Measurements from ENCODE around the gene EXT2.

EXT2 gene

DNA sequence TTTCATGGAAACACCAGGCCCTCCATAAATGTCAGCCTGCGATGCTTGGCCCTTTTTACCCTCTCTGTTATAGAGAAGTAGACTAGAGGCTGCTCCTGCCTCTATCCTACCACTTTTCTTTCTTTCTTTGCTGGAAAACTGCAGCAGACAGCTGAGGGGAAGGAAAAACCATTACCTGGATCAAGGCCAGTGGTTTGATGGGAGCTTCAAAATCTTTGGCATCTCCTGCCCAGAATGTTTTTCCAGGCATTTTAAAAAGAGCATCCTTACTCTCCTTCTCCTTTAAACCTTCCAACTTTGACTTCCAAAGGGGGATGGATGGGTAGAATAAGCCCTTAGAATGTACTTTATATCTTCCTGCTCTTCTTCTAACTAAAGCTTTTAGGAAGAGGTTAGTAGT, 44.9 kb downstream of the EXT2 start:
- in situ Hi-C loops (cut with MboI; ENCODE audit: low pct_unique_long_range_greater_than_20kb, low sequenced_read_pairs, unreplicated experiment) = no loop called here
- no peak for TF ChIP-seq CTCF (IDR thresholded peaks at IDR 0.05; ENCODE audit: extremely low read depth, insufficient read depth, missing control alignments)
- no peak for DNase-seq (ENCODE audit: low spot score)

DNA sequence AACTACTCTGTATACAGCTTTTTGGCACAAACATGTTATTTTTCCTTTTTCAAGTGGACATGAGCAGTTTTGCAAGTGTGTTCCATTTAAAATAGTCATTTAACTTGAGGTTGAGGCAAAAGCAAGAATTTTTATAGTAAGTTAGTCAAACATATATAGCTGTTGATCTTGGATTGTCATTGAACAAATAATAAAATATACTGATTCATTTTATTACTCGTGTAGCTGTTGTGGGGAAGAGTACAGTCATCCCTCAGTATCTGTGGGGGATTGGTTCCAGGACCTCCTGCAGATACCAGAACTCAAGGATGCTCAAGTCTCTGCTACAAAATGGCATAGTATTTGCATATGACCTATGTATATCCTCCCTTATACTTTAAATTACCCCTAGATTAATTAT, 45.3 kb downstream of the EXT2 start:
- DNase-seq (ENCODE audit: low spot score) = no peak
- TF ChIP-seq CTCF (IDR thresholded peaks at IDR 0.05; ENCODE audit: extremely low read depth, insufficient read depth, missing control alignments) = no peak
- in situ Hi-C loops (cut with MboI; ENCODE audit: low pct_unique_long_range_greater_than_20kb, low sequenced_read_pairs, unreplicated experiment) = no loop called here

- in situ Hi-C loops (cut with MboI; ENCODE audit: low pct_unique_long_range_greater_than_20kb, low sequenced_read_pairs, unreplicated experiment) = no loop called here
These were observed 48.8 kb downstream of the EXT2 start for GRCh38 chr11:44143987-44144909.

GRCh38 chr11:44145011-44145775, 49.7 kb downstream of the EXT2 start:
- TF ChIP-seq CTCF (IDR thresholded peaks at IDR 0.05; ENCODE audit: extremely low read depth, insufficient read depth, missing control alignments) = no peak
- in situ Hi-C loops (cut with MboI; ENCODE audit: low pct_unique_long_range_greater_than_20kb, low sequenced_read_pairs, unreplicated experiment) = no loop called here
- no peak for DNase-seq (ENCODE audit: low spot score)

More at GRCh38 chr11:44143987-44144909, 48.8 kb downstream of the EXT2 start:
- DNase-seq (ENCODE audit: low spot score) = no peak
- no peak for TF ChIP-seq CTCF (IDR thresholded peaks at IDR 0.05; ENCODE audit: extremely low read depth, insufficient read depth, missing control alignments)

DNA sequence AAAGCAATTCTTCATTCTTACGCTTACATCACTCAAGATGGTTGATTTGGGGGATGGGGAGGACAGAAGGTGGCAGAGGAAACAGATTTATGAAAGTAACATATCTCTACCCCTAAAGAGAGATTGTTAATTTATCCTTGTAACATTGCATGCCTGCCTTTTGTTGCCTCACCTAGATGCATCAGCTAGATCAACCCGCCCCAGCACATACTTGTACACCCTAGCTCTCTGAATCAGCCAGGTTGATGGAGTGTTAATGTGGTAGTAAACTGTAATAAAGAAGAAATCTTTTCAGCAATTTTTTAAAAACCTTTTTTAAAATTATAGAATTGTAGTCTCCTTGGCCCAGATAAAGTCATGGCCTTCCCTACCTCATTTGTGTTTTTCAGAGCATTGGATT, 51.5 kb downstream of the EXT2 start:
- no peak for TF ChIP-seq CTCF (IDR thresholded peaks at IDR 0.05; ENCODE audit: extremely low read depth, insufficient read depth, missing control alignments)
- in situ Hi-C loops (cut with MboI; ENCODE audit: low pct_unique_long_range_greater_than_20kb, low sequenced_read_pairs, unreplicated experiment) = no loop called here
- no peak for DNase-seq (ENCODE audit: low spot score)

- no peak for TF ChIP-seq CTCF (IDR thresholded peaks at IDR 0.05; ENCODE audit: extremely low read depth, insufficient read depth, missing control alignments)
- in situ Hi-C loops (cut with MboI; ENCODE audit: low pct_unique_long_range_greater_than_20kb, low sequenced_read_pairs, unreplicated experiment) = no loop called here
These were observed 52.3 kb downstream of the EXT2 start for GRCh38 chr11:44147751-44148150.

More at GRCh38 chr11:44147751-44148150, 52.3 kb downstream of the EXT2 start:
- DNase-seq (ENCODE audit: low spot score) = no peak
